Suprapubic skin (tissue), 4 donors: ENCODE data around the gene CNOT1. TPM values are rescaled to one million over a fixed set of nuclear protein-coding genes. Genes with fewer than 3 reads are reported as not detected.

Experiments
- DNase-seq, 2 donors: peaks; one replicate each; pipeline ENCODE4 v3.0.0-alpha.2; 2019; ENCODE audit warnings: low spot score in 2 of 2
- H3K27ac ChIP-seq: fragments of 200-600 bp; sonication (generic); one replicate; pipeline ENCODE4 v1.5.1; 2019
- H3K27me3 ChIP-seq: fragments of 200-600 bp; sonication (generic); one replicate; pipeline ENCODE4 v1.5.1; 2019
- H3K36me3 ChIP-seq: fragments of 200-600 bp; sonication (generic); one replicate; pipeline ENCODE4 v1.5.1; 2019
- H3K4me1 ChIP-seq: fragments of 200-600 bp; sonication (generic); one replicate; pipeline ENCODE4 v1.5.1; 2019
- H3K4me3 ChIP-seq: fragments of 200-600 bp; sonication (generic); one replicate; pipeline ENCODE4 v1.5.1; 2019; ENCODE audit warnings: mild to moderate bottlenecking
- H3K9me3 ChIP-seq: fragments of 200-600 bp; sonication (generic); one replicate; pipeline ENCODE4 v1.5.1; 2019
- CTCF ChIP-seq, 2 donors: fragments of 200-600 bp in 1 of 2; fragments of 450-650 bp in 1 of 2; sonication (generic) in 1 of 2; IDR thresholded peaks; one replicate each; pipeline ENCODE4 v1.5.1; 2016 to 2019; ENCODE audit warnings: antibody characterized with exemption in 2 of 2, mild to moderate bottlenecking in 1 of 2, moderate library complexity in 1 of 2
- EP300 ChIP-seq: sonication (generic); formaldehyde crosslinking; IDR thresholded peaks from one replicate; pipeline ENCODE4 v1.6.1; 2017; ENCODE audit warnings: antibody characterized with exemption
- POLR2A ChIP-seq, 2 donors: fragments of 450-650 bp; IDR thresholded peaks; one replicate each; pipeline ENCODE4 v1.6.1; 2017; ENCODE audit warnings: antibody characterized with exemption in 2 of 2, mild to moderate bottlenecking in 2 of 2, moderate library complexity in 2 of 2
- POLR2AphosphoS5 ChIP-seq, 3 donors: sonication (generic); formaldehyde crosslinking; IDR thresholded peaks; one replicate each; pipeline ENCODE4 v1.6.1; 2017; ENCODE audit warnings: antibody characterized with exemption in 3 of 3
- WGBS: methylation state at CpG from one replicate; pipeline ENCODE4 v1.1.5; 2018; 5-methylcytosine and 5-hydroxymethylcytosine counted together
- total RNA-seq, 4 donors: library from RNA; depleted of rRNA; stranded (reverse); fragments of >200 nt; gene quantifications; one replicate each; pipeline ENCODE4 v1.1.0, GENCODE V29; 2016

The CNOT1 gene
- total RNA-seq, 4 donors from 2014 or later, result 94.8 to 238 (median 143) TPM

DNA sequence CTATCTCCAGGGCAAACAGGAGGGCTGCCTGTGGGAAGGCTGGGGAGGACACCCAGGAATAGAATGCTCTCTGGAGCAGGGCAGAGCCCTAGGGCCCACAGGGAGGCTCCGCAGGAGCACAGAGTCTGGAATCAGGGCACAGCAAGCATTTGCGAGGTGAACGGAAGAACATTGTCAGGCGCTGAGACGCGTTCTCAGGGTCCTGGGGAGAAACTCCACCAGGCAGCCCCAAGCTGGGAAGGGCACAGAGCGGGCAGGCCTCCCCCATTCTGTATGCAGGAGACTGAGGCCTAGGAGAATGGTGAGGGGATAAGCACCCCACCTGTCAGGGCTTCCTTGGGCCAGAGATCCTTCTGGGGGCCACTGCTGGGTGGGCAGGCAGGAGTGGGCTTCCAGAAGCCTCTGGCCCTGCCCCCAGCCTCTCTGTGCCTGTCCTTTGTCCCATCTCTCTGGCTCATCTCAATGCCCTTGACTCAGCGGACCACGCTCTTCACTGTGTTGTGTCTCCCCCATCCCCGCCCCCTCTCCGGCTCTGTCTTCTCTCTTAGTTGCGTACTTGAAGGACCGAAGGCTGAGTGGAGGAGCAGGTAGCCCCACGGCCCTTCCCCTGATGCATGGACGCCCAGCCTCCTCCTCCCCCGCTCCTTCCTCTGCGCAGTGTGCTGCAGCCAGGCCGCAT is 119.4 kb downstream of the CNOT1 start:
- H3K36me3 ChIP-seq, result no peaks in the 10 kb centered on the region
- H3K9me3 ChIP-seq, result no peaks in the 10 kb centered on the region
- 94% methylated on average over 18 of the region's 18 CpGs for WGBS
- H3K4me3 ChIP-seq, result no peak overlapping the region
- H3K27me3 ChIP-seq, result no peaks in the 10 kb centered on the region
- TF ChIP-seq POLR2AphosphoS5 (IDR thresholded peaks at IDR 0.05) (no peak), POLR2A (IDR thresholded peaks at IDR 0.05) (no peak), EP300 (no peak), CTCF (IDR thresholded peaks at IDR 0.05) (no peak)
- DNase-seq, result peak; percentile 55 to 63
- H3K27ac ChIP-seq, result no peak overlapping the region
- H3K4me1 ChIP-seq, result peaks cover 11% of the 10 kb centered on the region

DNA sequence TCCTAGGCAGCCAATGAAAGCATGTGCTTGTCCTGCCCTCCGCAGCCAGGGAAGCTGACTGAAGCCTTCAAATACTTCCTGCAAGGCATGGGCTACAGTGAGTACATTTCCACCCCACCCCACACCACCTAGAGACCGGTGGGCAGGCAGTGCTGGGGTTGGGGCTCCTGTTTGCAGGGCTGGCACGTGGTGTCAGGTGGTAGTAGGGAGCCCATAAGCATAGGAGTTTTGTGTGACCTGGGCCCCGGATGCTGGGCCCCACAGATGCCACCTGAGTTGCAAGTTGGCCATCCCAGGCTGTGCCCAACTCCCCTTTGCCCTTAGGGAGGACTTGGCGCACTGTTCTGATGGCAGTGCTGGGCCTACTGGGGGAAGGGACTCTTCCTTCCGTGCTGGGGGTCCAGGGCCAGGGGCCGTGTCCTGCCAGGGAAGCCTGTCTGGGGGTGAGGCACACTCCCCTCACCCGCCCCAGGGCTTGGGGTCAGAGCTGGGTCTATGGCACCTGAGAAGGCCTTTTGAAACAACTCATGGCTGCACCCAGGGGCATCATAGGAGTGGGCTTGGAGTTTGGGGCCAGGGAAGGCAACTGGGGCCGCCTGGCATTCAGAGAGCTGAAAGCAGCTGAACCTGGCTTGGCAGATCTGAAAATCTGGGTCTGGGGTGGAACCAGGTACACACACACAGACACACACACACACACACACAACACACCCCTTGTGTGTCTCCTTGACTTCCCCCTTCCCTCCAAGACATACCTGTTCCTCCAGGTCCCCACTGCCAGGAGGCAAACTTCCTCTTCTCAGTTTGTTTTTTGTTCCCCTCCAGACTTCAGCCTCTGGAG is 120.2 kb downstream of the CNOT1 start:
- Histone ChIP-seq H3K27me3 (no peaks in the 10 kb centered on the region), H3K4me3 (no peak overlapping the region), H3K36me3 (no peaks in the 10 kb centered on the region), H3K4me1 (peaks cover 4% of the 10 kb centered on the region), H3K9me3 (no peaks in the 10 kb centered on the region), H3K27ac (peak overlapping the region; percentile 35)
- DNase-seq, result peak; percentile 34 to 65
- TF ChIP-seq POLR2A (IDR thresholded peaks at IDR 0.05) (no peak), EP300 (no peak), POLR2AphosphoS5 (IDR thresholded peaks at IDR 0.05) (no peak), CTCF (IDR thresholded peaks at IDR 0.05) (no peak)
- 83% methylated on average over 1 of the region's 9 CpGs for WGBS

DNA sequence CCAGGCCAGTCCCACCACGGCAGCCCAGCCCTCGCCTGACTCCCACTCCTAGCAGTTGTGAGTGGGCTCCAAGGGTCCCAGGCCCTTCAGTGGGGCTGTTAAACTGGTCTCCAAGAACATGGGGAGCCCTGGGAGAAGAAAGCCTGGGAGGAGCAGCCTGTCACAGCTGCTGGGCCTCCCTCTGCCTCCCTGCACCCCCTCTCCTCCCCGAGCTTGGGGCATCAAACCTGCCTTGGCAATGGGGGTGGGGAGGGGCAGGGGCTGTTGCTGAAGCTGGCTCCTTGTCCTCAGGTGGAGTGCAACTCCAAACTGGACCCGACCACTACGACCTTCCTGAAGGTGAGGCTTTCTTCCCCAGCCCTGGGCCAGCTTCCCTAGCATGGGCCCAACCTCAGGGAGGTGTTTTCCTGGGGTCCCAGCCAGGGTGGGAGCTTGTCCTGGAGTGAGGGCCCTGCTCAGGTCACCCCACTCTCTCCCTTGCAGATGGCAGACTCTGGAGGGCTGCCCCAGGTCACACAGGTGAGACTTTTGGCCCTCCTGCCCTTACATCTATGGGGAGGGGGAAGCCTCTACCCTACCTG is 120.9 kb downstream of the CNOT1 start:
- Histone ChIP-seq H3K9me3 (no peaks in the 10 kb centered on the region), H3K36me3 (no peaks in the 10 kb centered on the region), H3K27me3 (no peaks in the 10 kb centered on the region), H3K4me3 (no peak overlapping the region), H3K27ac (no peak overlapping the region), H3K4me1 (no peaks in the 10 kb centered on the region)
- peak; percentile 41 to 55 for DNase-seq
- TF ChIP-seq POLR2A (IDR thresholded peaks at IDR 0.05) (no peak), POLR2AphosphoS5 (IDR thresholded peaks at IDR 0.05) (no peak)
- 89% methylated on average over 3 of the region's 5 CpGs for WGBS

- peak; percentile 44 to 60 for DNase-seq
- H3K36me3 ChIP-seq, result no peaks in the 10 kb centered on the region
- H3K27ac ChIP-seq, result no peak overlapping the region
- H3K9me3 ChIP-seq, result no peaks in the 10 kb centered on the region
- H3K4me1 ChIP-seq, result no peaks in the 10 kb centered on the region
- no peak for TF ChIP-seq CTCF (IDR thresholded peaks at IDR 0.05)
- WGBS, result 86% methylated on average over 12 of the region's 14 CpGs
- H3K27me3 ChIP-seq, result no peaks in the 10 kb centered on the region
- no peak overlapping the region for H3K4me3 ChIP-seq
Measured at GRCh38 chr16:58507963-58508670, 121.5 kb downstream of the CNOT1 start.

DNA sequence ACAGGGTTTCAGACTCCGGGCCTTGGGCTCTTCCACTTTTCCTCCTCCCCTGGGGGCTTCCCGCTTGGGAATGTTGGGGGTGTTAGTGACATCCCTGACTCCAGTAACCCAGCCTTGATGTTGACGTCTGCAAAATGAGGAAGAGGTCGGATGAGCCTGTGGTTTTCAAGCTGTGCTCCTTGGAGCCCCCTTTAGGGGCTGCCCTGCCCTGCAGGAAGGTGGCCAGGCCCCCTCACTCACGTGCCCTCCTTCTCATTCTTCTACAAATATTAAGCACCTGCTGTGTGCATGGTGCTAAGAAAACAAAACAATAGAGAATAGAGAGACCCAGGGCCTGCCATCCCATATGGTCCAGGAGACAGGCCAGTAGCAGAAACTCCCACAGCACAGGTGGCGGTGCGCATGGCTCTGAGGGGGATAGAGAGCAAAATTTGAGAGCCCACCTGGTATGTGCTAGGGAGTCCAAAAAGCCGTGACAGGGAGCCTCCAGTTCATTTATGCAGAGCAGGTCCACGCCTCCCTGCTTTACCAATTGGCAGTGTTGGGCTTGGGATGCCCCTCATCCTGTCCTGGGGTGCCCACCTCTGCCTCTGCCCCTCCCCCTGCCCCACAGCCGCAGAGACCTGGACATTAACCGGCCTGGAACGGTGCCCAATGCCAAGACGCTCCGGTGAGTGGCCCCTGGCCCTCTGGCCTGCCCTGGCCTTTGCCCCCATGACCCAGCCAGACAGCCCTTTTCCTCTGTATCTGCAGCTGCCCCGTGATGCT is 122.2 kb downstream of the CNOT1 start:
- Histone ChIP-seq H3K36me3 (no peaks in the 10 kb centered on the region), H3K4me3 (no peak overlapping the region), H3K27ac (no peak overlapping the region), H3K4me1 (no peaks in the 10 kb centered on the region), H3K9me3 (no peaks in the 10 kb centered on the region), H3K27me3 (no peaks in the 10 kb centered on the region)
- WGBS, result 62% methylated on average over 9 of the region's 15 CpGs
- DNase-seq, result peak; percentile 57 to 70
- no peak for TF ChIP-seq CTCF (IDR thresholded peaks at IDR 0.05)
